Neuron (in vitro differentiated cells): ENCODE data around the gene MAP6D1.

Experiments
- H2AFZ ChIP-seq: one replicate; pipeline ENCODE4 v1.6.1; 2013; ENCODE audit warnings: low read depth, mild to moderate bottlenecking, inconsistent platforms, low read length, moderate library complexity
- H3K27me3 ChIP-seq: one replicate; pipeline ENCODE4 v1.6.1; 2013; ENCODE audit warnings: low read length; ENCODE audit not compliant: insufficient read depth
- H3K36me3 ChIP-seq: one replicate; pipeline ENCODE4 v1.6.1; 2013; ENCODE audit warnings: low read length; ENCODE audit not compliant: insufficient read depth
- H3K4me1 ChIP-seq: one replicate; pipeline ENCODE4 v1.6.1; 2013; ENCODE audit warnings: low read length; ENCODE audit not compliant: insufficient read depth
- H3K4me3 ChIP-seq: 2 replicates; pipeline ENCODE4 v1.5.1; 2013; ENCODE audit warnings: mild to moderate bottlenecking, low read length, moderate library complexity
- H3K9me3 ChIP-seq: one replicate; pipeline ENCODE4 v1.6.1; 2013; ENCODE audit warnings: low read length

MAP6D1 gene

GRCh38 chr3:183837390-183837789, 12.0 kb upstream of the MAP6D1 start:
- H3K36me3 ChIP-seq, result peaks cover 48% of the 10 kb centered on the region
- no peak overlapping the region for H3K4me3 ChIP-seq
- H3K9me3 ChIP-seq, result no peaks in the 10 kb centered on the region
- no peak overlapping the region for H2AFZ ChIP-seq
- H3K27me3 ChIP-seq, result no peaks in the 10 kb centered on the region
- H3K4me1 ChIP-seq, result peaks cover 18% of the 10 kb centered on the region

- Histone ChIP-seq H3K4me1 (peaks cover 18% of the 10 kb centered on the region), H2AFZ (no peak overlapping the region), H3K27me3 (no peaks in the 10 kb centered on the region), H3K9me3 (no peaks in the 10 kb centered on the region), H3K36me3 (peaks cover 41% of the 10 kb centered on the region), H3K4me3 (no peak overlapping the region)
Observed at GRCh38 chr3:183833516-183833915, 8.1 kb upstream of the MAP6D1 start.

GRCh38 chr3:183830187-183830586, 4.8 kb upstream of the MAP6D1 start:
- Histone ChIP-seq H3K36me3 (peaks cover 28% of the 10 kb centered on the region), H3K27me3 (no peaks in the 10 kb centered on the region), H2AFZ (no peak overlapping the region)

GRCh38 chr3:183829466-183829865, 4.1 kb upstream of the MAP6D1 start:
- no peaks in the 10 kb centered on the region for H3K9me3 ChIP-seq
- H3K36me3 ChIP-seq, result peaks cover 28% of the 10 kb centered on the region
- no peak overlapping the region for H3K4me3 ChIP-seq
- no peak overlapping the region for H2AFZ ChIP-seq
- H3K4me1 ChIP-seq, result peaks cover 32% of the 10 kb centered on the region
- H3K27me3 ChIP-seq, result no peaks in the 10 kb centered on the region

More at GRCh38 chr3:183830187-183830586, 4.8 kb upstream of the MAP6D1 start:
- Histone ChIP-seq H3K4me1 (peaks cover 32% of the 10 kb centered on the region), H3K9me3 (no peaks in the 10 kb centered on the region), H3K4me3 (no peak overlapping the region)

- no peaks in the 10 kb centered on the region for H3K27me3 ChIP-seq
- peaks cover 28% of the 10 kb centered on the region for H3K36me3 ChIP-seq
- H3K4me3 ChIP-seq, result no peak overlapping the region
- H3K9me3 ChIP-seq, result no peaks in the 10 kb centered on the region
- H2AFZ ChIP-seq, result no peak overlapping the region
- H3K4me1 ChIP-seq, result peaks cover 30% of the 10 kb centered on the region
Observed at GRCh38 chr3:183828538-183828870, 3.1 kb upstream of the MAP6D1 start.

DNA sequence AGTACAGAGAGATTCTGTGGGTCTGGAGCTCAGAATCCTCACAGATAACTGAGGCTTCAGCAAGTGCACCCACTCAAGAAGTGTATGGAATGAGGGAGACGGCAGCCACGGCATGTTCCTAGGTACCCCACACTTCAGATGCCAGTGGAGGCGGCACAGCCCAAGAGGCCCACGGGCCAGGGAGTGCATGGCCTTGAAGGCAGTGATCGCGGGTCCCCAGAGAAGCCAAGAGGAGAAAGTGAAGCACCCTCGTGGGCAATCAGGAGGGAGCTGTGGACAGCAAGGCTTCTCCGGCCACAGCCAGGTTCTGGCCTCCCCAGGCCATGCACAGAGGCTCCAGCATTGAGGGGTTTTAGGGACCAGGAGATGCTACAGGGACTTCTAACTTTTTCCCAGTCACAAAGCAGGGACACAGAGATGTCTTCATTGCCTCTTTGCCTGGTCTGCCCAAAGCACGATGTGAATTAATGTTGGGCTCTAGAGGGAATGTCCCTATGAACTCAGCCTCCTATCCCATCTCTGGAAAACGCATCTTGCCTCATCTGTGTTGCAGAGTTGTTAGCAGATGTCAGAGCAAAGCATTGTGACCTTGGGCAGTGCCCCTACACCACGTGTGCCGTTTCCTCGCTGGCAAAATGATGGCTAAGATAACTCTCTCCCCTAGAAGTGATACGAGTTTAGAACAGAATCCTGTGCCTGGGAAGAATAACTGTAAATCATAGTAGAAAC, 2.6 kb upstream of the MAP6D1 start:
- H3K4me1 ChIP-seq, result peaks cover 25% of the 10 kb centered on the region

DNA sequence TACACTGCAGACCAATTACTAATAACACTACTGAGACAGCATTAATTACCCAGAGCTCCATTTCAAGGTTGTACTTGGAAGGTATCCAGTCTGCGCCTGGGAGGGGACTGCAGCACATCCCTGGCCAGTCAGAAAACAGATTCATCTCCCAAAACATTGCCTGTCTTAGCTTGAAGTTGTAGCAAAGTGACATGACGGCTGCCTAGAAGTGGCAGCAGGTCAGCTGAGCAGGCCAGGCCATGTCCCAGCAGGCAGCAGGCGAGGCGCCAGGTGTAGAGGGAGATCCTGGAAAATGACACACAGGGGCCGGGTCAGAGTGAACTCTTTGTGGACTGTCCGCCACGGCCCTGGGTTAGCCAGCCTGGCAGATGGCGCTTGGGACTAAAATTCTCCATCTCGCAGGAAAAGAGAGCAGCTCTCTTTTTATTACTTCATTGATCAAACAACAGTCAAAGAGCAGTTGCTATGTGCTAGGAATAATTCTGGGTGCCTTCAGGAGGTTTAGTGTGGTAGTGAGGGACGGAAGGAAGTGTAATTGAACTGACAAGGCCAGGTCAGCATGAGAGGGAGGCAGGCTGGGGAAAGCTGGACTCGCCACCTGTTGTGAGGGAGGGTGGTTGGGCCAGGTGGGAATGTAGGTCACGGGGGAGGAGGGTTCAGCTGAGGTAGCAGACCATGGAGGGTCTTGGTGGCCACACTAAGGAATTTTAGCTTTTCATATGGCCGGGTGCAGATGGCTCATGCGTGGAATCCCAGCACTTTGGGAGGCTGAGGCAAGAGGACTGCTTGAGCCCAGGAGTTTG, 1.3 kb upstream of the MAP6D1 start:
- Histone ChIP-seq H3K27me3 (no peaks in the 10 kb centered on the region), H3K4me1 (peaks cover 22% of the 10 kb centered on the region), H3K36me3 (peaks cover 26% of the 10 kb centered on the region), H3K4me3 (no peak overlapping the region), H2AFZ (no peak overlapping the region), H3K9me3 (no peaks in the 10 kb centered on the region)

More for the DNA sequence above, 2.6 kb upstream of the MAP6D1 start:
- Histone ChIP-seq H3K27me3 (no peaks in the 10 kb centered on the region), H3K9me3 (no peaks in the 10 kb centered on the region), H3K4me3 (no peak overlapping the region), H2AFZ (no peak overlapping the region), H3K36me3 (peaks cover 27% of the 10 kb centered on the region)

DNA sequence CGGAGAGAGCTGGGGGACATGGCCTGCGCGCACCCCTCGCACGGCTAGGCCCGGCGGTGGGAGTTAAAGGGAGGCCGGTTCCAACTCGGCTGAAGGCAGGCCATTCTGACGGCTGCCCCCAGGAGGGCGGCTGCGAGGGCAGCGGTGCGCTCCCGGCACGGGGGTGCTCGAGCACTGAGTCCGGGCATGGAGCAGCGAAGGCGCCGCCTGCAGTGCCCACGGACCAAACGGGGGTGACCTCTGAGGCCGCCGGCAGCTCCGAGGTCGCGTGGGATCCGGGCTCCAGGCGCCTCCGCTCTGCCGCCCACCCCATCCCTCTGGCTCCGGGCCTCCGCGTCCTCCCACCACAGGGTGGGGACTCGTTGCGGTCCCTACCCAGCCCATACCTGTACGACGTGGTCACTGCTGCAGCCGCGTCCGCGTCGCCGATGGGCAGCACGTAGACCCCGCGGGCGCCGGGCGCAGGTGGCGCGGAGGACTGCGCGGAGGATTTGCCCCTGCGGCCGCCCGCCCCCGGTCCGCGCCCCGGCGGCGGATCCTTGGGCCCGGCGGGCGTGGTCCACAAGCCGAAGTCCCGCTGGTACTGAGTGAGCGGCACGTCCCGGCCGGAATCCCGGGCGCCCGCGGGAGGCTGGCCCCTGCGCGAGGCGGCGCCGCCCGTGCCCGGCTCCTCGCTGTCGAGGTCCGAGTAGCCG, 469 bp downstream of the MAP6D1 start:
- peaks cover 22% of the 10 kb centered on the region for H3K4me1 ChIP-seq

DNA sequence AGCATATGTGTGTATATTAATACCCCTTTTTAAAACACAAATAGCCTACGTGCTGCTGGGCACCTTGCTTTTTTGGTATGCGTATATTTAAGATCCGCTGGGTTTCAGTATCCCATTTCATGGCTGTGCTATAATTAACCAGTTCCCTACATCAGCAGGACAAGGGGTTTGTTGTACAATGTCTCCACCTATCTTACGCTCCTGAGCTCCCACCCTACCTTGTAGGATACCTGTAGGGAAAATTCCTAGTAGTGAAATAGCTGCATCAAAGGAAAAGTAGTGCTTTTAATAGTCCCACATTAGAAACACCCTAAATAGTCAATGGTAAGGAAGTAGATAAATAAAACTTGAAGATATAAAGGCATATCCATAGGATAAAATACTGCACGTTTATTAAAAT, 1.4 kb downstream of the MAP6D1 start:
- H2AFZ ChIP-seq, result peak overlapping the region; percentile 78
- no peaks in the 10 kb centered on the region for H3K27me3 ChIP-seq
- no peaks in the 10 kb centered on the region for H3K9me3 ChIP-seq
- peaks cover 22% of the 10 kb centered on the region for H3K4me1 ChIP-seq
- peaks cover 9% of the 10 kb centered on the region for H3K36me3 ChIP-seq
- peak overlapping the region; percentile 60 for H3K4me3 ChIP-seq

More for the DNA sequence above, 469 bp downstream of the MAP6D1 start:
- peak overlapping the region; percentile 78 for H2AFZ ChIP-seq
- no peaks in the 10 kb centered on the region for H3K27me3 ChIP-seq
- peaks cover 18% of the 10 kb centered on the region for H3K36me3 ChIP-seq
- H3K4me3 ChIP-seq, result peak overlapping the region; percentile 60
- H3K9me3 ChIP-seq, result no peaks in the 10 kb centered on the region

- no peak overlapping the region for H2AFZ ChIP-seq
- no peaks in the 10 kb centered on the region for H3K27me3 ChIP-seq
- H3K9me3 ChIP-seq, result no peaks in the 10 kb centered on the region
- H3K4me1 ChIP-seq, result peaks cover 22% of the 10 kb centered on the region
- H3K4me3 ChIP-seq, result no peak overlapping the region
- H3K36me3 ChIP-seq, result no peaks in the 10 kb centered on the region
Observed at GRCh38 chr3:183822631-183823030, 2.7 kb downstream of the MAP6D1 start.

DNA sequence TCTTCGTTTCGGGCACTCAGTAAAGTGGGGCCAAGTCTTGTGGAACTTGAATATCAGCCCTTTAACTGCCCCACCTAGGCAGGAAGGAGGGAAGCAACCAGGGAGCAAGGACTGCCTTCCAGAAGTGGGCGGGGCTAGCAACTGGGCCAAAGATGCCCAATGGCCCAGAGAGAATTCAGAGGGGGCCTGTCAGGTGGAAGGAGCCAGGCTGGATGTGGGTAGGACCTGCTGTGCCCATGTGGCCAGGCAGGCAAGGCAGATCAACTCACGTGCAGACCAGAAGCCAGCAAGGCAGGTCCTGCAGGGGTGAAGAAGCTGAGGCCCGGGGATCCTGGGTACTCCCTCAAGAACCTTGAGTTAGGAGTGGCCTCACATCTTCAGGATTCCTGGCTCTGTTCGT, 5.5 kb downstream of the MAP6D1 start:
- H3K27me3 ChIP-seq, result no peaks in the 10 kb centered on the region
- H2AFZ ChIP-seq, result no peak overlapping the region
- H3K36me3 ChIP-seq, result peaks cover 20% of the 10 kb centered on the region

GRCh38 chr3:183818706-183819624, 6.4 kb downstream of the MAP6D1 start:
- peaks cover 2% of the 10 kb centered on the region for H3K4me1 ChIP-seq
- peaks cover 23% of the 10 kb centered on the region for H3K36me3 ChIP-seq
- no peaks in the 10 kb centered on the region for H3K27me3 ChIP-seq
- H3K4me3 ChIP-seq, result no peak overlapping the region
- H2AFZ ChIP-seq, result no peak overlapping the region
- no peaks in the 10 kb centered on the region for H3K9me3 ChIP-seq

More for the DNA sequence above, 5.5 kb downstream of the MAP6D1 start:
- Histone ChIP-seq H3K4me1 (peaks cover 9% of the 10 kb centered on the region), H3K4me3 (no peak overlapping the region), H3K9me3 (no peaks in the 10 kb centered on the region)
